HG03025 (cell line): ENCODE results near the gene ZWINT.

Experiments used
- ATAC-seq: cut with Tn5 transposase; IDR thresholded peaks from one replicate; pipeline ENCODE4 v1.9.1; 2021; ENCODE audit warnings: mild to moderate bottlenecking, moderate library complexity; ENCODE audit not compliant: unreplicated experiment, low FRiP score

ZWINT gene

DNA sequence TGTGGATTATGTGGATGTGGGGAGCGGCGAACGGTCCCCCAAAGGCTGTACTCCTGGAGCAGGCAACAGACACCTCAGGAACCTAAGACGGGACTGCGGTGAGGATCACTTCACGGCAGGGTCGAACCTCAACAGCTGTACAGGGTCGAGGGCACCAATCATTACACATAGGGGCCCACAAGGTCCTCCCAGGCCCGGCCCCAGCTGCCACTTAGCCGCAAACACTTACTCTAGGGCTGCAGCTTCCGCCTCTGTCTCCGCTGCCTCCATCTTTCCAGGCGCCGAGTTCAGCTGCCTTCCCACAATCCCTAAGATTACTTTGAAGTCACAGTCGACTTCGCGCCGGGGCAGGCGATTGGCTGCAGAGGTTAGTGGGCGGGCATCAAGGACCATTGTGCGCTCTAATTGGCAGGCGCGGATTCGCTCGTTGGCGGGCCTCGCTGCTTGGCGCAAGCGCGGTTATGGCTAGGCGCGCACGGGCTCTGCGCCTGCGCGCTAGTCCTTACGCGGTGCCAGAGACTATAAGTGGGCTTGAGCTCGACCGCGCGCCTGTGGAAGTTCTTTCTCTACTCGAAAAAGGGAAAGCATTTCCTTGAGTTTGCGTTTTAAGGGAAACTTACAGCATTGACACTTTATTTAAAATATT lies at the start of gene ZWINT:
Gene ZWINT, minus strand, starts transcription at position 293 of the 646 bp plus-strand sequence. Its CDS starts 23 bp downstream, at position 270.
- ATAC-seq = peak; percentile 98

GRCh38 chr10:56383806-56384205 lies 22.7 kb upstream of the ZWINT start:
- ATAC-seq = no peak

GRCh38 chr10:56370217-56371113 lies 9.4 kb upstream of the ZWINT start:
- no peak for ATAC-seq

GRCh38 chr10:56360583-56360966 lies 484 bp downstream of the ZWINT start:
- no peak for ATAC-seq

GRCh38 chr10:56359837-56360236 lies 1.2 kb downstream of the ZWINT start:
- no peak for ATAC-seq

GRCh38 chr10:56357018-56357417 lies 4.0 kb downstream of the ZWINT start:
- no peak for ATAC-seq

GRCh38 chr10:56351909-56352630 lies 9.0 kb downstream of the ZWINT start:
- no peak for ATAC-seq

DNA sequence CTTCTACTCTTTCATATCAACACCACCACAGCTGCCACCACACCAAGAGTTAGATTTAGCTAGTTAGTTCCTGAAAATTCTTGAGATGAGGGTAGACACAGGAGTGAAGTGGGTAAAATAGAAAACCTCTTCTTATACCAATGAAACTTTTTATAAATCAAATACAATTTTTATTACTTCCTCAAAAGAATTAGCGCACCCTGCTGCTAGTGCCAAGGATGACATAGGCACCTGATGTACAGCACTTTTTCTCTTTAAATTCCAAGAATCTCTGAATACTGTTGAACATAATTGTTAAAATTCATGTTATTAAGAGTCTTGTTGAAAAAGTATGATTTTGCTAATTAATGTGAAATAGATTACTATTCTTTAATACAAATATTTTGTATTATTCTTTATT lies 11.4 kb downstream of the ZWINT start:
- no peak for ATAC-seq

GRCh38 chr10:56348101-56348500 lies 13.0 kb downstream of the ZWINT start:
- no peak for ATAC-seq

DNA sequence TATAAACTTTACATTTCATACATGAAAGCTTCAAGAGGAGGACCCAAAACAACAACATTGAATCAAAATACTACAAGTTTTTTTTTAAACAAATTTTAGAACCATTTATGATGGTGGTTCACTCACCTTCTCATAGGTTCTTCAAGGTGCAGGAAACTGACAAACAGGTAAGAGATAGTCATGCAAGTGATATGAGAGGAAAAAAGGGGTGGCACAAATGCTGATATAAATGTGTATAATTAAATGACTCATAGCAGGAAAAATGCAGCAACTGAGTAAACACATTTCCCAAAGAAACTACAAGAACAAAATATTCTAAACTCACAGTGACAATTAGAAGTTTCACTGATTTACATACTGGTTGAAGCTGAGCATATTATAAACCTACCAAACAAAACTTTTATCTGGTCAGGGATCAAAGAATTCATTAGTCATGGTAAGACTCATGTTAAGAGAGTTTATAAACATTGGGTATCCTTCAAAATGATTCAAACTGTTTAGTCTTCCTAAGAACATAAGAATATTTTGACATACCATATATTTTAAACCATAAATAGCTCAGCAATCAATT lies 14.1 kb downstream of the ZWINT start:
- no peak for ATAC-seq

- no peak for ATAC-seq
These were observed 19.4 kb downstream of the ZWINT start for GRCh38 chr10:56341612-56342011.

- no peak for ATAC-seq
These were observed 31.1 kb downstream of the ZWINT start for GRCh38 chr10:56329961-56330360.

GRCh38 chr10:56327118-56327517 lies 33.9 kb downstream of the ZWINT start:
- no peak for ATAC-seq

DNA sequence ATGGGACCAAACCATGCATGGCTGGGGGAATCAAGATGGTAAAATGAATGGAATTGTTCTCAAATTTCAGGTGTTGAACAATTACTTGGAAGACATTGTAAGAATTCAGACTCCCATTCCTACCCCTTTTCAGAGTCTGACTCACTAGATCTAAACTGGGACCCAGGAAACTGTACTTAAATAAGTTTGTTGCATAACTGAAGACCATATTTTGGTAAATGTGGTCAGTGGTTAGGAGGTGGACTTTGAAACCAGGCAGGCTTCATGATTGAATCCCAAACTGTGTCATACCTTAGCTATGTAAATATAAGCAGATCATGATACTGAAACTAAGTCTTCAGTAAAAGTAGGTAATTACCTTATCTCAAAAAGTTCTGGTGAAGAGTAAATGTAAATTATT lies 41.7 kb downstream of the ZWINT start:
- peak; percentile 94 for ATAC-seq

GRCh38 chr10:56318816-56319215 lies 42.2 kb downstream of the ZWINT start:
- peak; percentile 2 for ATAC-seq

GRCh38 chr10:56317603-56318002 lies 43.5 kb downstream of the ZWINT start:
- no peak for ATAC-seq

- no peak for ATAC-seq
These were observed 44.5 kb downstream of the ZWINT start for GRCh38 chr10:56316603-56317002.
